Right kidney (tissue), 1 donor: Measurements from ENCODE around the gene TRABD2B.
"Not testable (repeated sequence)": the region's sequence is repeated elsewhere in the genome, so short reads cannot be mapped to it uniquely, and the experiment has no call there.

Source experiments
- DNase-seq: peaks from one replicate; pipeline ENCODE4 v3.0.0-alpha.2; 2016

TRABD2B gene

DNA sequence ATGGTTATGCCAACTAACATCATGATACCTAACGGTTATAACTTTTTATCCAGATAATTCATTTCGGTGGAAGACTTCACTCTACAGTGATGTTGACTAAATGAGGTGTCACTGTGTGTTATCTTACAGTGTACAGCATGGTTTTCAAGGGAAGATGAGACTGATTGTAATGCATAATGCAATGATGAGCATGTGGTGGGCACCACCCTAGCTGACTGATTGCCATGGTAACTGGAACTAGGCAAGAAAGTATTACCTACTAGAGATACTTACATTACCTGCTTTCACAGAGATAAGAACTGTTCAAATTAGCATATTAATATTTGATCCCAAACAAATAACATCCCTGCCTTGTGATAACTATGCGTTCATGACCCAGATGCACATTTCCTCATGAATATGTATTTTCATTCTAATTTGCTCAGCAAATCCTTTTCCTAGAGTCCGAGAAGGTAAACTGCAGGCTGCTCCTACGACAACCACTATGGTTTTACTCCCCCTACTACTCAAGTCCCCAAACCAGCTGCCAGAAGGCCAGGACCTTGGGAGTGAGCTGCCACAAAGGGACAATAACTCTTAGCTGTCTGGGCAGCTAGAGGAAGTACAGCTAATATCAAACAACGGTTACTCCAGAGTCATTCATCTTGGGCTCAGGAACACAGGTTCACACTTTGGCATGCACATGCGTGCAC lies 29.2 kb downstream of the TRABD2B start:
- DNase-seq, result no peak

DNA sequence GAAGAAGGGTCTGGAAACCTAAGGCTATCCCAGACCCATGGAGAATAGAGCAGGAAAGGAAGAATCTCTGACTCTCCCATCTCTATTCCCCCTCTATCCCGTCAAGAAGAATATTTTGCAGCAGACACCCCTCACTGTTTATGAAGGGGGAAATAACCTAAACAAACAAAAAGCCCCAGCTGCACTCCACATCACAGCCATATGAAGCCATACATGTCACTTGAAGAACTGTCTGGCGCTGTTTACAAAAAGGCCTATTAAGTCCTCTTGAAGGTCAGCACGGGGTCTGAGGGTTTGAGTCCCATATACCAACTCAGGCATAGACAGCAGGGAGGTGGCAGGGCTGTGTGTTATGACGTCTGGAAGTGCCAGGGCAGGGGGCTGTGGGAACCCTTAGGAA lies 31.4 kb downstream of the TRABD2B start:
- no peak for DNase-seq

DNA sequence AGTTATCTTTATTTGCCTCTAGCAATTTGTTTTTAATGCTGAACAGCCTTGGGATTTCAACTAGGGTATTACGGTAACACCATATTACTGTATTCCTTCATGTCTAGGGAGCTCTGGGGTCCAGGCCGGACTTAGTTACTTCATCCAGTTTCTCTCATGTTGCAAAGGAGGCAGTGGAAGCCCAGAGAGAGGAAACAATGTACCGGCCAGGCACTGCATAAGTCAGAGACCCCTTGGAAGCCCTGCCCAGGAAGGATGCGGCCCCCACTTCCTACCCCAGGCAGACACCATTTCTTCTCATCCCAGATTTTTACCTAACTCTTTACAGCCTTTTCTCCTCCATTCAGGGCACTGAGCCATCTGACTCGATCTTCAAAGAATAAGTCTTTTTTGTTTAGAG lies 32.5 kb downstream of the TRABD2B start:
- no peak for DNase-seq

DNA sequence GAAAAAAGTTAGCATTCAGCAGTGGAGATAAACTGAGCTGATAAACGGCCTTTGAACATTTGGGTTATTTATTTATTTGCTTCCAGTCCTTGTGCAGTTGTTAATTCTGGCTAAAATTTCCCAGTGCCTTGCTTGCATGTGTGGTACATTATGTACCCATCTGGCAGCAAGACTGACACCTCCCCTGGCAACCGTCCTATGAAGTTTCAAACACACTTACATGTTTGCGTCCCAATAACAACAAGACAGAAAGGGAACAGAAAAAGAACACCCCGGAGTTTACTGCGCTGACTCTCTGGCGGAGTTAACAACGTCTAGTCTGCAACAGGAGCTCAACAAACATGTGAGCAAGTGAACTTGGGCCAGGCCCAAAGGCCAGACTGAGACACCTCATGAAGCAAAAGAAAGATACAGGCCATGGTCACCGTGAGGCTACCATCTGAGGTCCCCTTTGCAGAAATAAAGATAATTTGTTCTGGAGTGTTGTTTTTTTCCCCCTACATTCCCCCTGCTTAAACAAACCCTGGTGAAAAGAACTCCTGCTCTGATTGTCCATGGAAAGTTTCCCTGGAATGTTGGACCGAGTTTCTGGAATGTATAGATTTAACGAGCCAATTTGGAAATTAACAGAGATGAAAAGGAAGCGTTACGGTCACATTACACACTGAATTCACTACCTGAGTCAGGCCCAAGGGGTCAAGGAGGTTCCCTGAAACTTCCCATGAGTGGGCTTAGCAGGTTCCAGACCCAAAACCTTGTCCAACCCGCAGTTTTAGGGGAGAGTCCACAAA lies 33.4 kb downstream of the TRABD2B start:
- no peak for DNase-seq

DNA sequence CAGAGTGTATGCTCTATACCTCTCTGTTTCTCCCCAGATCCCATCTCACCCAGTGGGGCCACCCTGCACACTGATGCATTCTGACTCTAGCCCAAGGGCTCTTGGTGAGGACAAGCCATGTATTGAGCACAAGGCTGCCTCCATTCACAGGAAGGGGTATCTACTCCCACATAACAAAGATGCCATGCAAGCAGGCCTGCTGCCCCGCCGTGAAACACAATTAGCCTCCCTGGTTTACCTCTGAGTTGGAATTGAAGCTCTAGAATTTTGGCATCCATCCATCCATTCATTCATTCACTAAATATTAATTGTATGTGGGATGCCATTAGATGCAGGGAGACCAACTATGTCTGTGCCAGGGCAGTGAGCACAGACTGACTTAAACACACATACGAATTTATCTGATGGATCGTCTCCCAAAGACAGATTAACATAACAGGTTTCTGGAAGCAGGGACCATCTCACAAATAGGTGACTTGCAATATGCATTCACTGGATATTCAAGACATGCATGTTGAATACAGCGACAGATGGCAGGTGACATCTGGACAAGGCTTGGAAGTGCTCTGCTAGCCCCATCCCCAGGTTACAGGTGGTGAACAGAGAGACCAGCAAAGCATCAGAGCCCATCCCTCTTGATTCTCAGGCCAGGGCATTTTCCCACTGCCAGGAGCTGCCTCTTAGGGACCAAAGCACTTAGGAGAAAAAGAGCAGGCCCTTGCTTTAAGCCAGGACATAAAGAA lies 34.3 kb downstream of the TRABD2B start:
- DNase-seq, result no peak

DNA sequence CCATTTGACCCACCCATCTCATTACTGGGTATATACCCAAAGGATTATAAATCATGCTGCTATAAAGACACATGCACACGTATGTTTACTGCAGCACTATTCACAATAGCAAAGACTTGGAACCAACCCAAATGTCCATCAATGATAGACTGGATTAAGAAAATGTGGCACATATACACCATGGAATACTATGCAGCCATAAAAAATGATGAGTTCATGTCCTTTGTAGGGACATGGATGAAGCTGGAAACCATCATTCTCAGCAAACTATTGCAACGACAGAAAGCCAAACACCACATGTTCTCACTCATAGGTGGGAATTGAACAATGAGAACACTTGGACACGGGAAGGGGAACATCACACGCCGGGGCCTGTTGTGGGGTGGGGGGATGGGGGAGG lies 35.4 kb downstream of the TRABD2B start:
- not testable (repeated sequence) for DNase-seq

DNA sequence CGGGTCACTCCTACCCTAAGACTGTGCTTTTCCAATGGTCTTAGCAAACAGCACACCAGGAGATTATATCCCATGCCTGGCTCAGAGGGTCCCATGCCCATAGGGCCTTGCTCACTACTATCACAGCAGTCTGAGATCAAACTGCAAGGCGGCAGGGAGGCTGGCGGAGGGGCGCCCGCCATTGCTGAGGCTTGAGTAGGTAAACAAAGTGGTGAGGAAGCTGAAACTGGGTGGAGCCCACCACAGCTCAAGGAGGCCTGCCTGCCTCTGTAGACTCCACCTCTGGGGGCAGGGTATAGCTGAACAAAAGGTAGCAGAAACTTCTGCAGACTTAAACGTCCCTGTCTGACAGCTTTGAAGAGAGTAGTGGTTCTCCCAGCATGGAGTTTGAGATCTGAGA lies 40.7 kb downstream of the TRABD2B start:
- DNase-seq, result not testable (repeated sequence)

DNA sequence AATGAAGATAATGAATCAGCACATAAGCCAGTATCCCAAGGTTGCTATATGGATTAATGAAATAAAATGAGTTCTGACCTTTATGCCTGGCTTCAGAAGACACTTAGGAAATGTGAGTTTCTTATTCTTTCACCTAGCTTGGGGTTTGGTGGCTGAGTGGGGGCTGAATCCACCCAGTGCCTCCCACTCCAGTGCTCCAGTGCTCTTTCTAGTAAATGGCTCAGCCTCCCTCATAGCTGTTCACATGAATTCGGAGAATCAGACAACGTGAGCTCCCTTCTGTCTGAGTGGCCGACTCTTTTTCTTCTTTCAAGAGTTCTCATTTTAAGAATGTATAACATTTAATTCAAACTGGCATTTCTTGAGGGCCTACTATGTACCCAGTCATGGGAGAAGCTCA lies 43.5 kb downstream of the TRABD2B start:
- DNase-seq, result no peak

DNA sequence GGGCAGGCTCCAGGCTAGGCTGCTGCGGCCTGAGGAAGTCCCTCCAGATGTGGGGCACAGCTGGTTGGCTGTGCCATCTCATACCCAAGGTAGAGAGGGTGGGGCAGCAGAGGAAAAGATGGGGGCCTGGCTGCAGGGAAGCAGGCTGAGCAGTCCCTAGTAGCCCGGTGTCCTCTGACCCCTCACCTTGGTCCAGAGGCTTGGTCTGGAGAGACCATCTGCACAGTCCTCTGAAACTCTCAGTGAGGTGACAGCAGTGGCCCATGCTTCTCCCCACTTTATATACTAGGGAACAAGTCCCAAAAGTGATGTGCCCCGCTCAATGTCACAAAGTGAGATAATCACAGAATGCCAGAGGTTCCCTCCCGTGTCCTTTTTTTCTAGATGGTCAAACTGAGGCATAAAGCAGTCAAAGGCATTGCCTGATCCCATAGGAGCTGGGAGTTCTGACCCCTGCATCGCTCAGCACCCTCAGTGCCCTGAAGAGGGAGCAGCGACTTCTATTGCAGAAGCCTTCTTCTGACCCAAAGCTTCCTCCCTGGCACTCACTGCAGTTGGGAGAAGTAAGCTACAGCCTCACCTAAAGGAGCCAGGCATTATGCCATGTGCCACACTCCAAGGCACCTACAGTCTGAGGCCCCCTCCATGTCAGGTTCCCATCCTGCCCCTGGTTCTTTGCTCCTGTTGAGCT lies 45.5 kb downstream of the TRABD2B start:
- no peak for DNase-seq

DNA sequence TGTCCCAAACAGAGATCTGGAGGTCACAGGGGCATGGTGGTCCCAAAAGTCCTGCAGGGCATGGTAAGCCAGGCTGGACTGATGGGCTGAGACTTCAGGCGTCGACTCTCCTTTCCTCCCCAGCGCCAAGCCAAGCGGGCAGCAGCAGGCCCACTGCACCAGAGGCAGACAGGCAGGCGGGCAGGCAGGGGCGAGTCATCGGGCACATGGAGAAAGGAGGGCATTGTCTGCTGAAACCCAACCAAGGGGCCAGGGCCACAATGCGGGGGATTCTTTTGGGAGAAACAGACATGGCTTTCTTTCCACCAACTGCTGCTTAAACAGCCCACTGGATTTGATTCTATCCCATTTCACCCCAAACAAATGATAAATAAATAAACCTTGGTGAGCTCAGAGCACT lies 46.2 kb downstream of the TRABD2B start:
- no peak for DNase-seq

DNA sequence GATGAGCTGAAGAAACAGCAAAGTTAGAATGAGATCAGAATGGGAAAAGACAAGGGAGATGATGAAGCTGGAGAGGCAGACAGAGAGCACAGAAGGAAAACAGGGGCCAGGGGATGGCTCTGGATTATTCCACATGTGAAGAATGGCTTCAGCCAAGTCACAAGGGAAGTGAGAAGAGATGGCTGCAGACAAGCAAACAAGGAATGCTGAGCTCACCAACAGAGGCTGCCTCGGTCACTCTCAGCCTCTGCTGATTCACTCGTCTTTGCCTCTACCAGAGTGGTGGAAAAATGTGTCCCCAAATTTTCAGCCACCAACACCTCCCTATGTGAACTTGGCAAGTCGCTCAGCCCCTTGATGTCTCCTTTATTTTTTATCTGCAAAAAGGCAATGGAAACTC lies 46.7 kb downstream of the TRABD2B start:
- DNase-seq, result no peak

DNA sequence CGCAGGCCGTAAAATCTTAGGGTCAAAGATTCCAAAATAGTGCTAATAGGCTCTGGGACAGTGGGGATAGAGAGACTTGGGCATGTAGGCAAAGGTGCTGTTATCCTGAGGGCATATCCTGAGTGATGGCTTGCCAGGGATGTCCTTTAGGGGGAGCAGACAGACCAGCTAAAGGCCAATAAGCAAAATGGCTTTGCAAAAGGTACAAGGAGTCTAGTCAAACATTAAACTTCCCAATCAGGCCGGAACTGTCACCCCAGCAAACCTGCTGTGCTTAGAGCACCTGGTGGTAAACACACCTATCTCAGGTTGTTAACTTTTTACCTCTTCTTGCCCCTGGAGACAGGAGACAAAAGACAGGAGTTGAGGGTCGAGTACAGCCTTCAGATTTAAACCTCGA lies 49.1 kb downstream of the TRABD2B start:
- no peak for DNase-seq

DNA sequence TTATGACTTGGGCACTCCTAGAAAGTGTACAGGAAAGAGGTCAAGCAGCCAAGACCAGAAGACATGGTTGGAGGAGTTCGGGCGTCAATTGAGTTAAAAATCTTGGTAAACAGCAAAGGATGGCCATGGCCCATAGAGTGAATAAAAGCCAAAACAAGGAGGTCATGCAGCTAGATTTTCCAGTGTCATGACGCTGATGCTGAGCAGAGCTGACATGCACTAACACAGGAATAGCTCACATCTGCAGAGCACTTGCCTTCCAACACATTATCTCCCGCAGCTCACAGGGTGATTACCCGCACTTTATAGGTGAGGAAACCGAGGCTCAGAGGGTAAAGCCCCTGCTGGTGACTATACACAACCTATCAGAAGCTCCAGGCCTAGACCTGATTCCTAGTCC lies 49.7 kb downstream of the TRABD2B start:
- no peak for DNase-seq

DNA sequence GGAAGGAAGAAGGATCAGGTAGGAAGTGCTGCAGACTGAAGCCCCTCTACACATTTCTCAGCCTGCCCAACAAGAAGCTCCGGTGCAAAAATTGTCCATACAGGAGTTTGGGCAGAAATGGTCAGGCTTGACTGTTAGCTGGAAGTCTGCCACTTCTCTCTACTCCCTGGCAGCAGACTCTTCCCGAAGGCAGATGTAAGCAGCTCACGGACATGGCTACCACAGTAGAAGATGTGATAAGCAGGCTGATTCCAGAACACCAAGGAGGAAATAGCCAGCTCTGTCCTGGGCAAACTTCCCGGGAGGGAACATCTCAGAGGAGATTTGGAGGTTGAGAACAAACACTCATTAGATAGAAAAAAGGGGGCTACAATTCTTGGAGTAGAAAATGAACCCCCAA lies 52.6 kb downstream of the TRABD2B start:
- DNase-seq, result no peak

DNA sequence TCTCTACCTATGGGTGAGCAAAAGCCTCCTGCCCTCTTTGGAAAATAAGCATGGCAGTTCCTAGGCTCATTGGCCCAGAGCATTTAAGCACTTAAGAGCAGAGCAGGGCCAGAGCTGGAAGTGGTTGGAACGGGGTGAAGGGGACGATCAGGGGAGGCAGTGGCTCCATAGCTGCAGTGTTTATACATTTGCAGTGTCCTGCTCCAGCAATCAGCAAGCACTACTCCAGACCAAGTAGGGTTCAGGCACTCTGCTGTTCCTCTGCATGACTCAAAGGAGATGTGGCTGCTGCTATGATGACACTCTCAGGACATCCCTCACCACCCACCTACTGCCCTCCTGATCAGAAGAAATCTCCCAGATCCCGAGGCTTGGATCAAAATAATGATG lies 55.0 kb downstream of the TRABD2B start:
- DNase-seq, result no peak

DNA sequence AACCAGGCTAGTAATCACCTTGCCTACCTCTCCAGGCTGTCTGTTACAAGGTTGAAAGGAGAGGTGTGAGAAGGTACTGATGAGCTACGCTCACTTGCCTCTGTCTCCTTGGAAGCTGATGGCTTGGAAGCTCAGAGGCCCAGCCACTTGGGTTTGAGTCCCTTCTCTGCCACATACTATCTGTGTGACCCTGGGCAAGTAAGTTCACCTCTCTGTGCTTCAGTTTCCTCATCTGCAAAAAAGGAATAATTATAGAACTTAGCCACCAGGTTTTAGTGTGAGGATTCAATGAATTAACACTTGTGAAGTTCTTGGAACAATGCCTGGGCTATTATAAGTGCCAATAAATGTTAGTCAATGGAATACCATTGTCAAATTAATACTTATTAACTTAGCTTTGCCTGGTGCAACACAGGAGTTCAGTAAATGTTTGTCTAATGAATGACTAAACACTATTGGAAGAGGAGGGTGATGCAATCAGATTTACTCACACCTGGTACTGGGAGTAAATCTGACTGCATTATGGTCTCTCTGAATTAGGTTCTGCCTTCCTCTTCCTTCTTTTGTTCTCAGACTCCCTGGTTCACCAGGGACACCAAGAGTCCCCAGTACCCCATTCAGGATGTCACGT lies 55.5 kb downstream of the TRABD2B start:
- no peak for DNase-seq

DNA sequence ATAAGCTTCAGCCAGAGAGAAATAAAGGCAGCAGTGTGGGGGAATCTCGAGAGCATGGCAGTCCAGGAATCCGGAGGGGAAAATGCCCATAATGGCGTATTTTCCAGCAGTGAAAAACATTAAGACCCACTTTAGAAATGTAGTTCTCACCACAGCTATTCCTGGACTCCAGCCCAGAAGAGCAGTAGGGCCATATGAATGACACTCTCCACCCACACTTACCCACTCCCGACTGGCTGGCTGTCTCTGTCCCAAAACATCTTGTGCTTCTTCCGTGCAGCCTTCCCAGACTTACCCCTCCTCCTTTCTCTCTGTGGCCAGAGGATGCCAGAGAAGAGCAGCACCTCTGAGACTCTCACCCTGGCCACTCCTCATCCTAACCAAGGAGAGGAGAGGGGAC lies 56.4 kb downstream of the TRABD2B start:
- DNase-seq, result no peak

DNA sequence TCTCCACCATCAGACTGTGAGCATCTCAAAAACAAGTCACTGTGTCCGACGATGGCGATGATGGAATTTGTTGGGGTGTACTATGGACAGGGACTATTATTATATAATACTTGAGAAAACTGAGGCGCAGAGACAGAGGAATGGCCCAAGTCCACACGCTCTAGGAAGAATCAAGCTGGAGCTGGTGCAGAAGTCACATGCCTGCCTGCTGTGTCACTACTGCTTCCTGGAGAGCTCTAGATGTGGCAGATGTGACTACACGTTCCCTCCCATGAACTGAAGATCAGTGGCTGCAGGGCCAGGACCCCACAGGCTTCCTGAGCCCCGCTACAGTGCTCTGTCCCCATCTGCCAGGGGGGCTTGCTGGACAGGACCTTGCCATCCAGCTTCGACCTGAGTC lies 56.9 kb downstream of the TRABD2B start:
- DNase-seq, result no peak

DNA sequence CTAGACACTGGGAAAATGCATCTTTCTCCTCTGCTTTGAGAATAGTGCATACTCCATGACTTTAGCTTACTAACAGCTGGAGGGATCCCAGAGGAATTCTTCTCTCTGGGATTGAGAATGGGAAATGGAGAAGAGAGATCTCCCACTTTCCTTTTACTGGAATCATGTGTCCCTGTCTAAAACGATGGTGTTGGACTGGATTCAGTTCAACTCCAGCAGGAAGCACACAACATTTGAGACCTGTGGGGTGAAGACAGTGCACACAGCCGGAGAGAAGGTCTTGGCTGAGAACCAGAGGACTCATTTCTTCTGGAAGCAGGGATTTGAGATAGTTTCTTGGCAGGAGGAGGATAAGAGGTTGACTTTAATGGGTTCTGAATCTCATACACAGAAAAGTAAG lies 58.7 kb downstream of the TRABD2B start:
- DNase-seq, result no peak

DNA sequence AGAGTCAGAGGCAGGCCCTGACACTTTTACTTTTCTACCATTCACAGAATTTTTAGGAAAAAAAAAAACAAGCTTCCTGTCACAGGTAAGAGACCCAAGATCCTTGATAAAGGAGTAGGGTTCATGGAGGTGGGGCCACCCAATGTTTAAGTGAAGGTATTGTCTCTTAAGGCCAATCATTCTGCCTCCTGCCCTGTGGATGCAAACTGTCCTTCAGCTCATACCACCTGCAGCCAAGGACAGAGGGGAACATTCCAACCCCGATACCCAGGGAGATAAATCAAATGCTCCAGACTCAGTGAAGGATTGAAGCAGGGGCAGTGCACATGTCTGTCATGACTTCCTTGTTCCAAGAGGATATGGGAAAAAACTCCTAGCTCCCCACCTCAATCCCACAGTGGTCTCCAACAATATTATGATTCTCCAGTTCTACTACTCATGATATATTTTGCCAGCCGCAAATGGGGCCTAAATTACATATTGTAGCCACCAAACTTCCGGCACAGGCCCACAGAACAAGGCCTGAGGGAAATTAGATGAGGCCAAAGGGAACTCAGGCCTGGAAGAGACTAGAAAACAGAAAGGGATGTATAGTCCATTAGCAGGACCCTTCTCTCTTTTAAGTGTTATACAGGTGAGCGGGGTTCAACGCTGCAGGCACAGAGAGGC lies 59.5 kb downstream of the TRABD2B start:
- no peak for DNase-seq

DNA sequence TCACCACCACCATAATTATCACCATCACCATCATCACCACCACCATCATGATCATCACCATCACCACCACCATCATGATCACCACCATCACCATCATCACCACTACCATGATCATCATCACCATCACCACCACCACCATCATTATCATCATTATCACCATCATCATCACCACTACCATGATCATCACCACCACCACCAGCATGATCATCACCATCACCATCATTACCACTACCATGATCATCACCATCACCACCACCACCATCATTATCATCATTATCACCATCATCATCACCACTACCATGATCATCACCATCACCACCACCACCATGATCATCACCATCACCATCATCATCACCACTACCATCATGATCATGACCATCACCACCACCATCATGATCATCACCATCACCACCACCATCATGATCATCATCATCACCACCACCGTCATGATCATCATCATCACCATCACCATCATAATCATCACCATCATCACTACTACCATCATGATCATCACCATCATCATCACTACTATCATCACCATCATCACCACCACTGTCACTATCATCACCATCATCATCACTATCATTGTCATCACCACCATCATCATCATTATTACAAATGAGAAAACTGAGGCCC lies 60.2 kb downstream of the TRABD2B start:
- no peak for DNase-seq
